Gastroesophageal sphincter (tissue), 4 donors: ENCODE results near the gene DNAAF8. TPM values are rescaled to one million over a fixed set of nuclear protein-coding genes. Genes with fewer than 3 reads are reported as not detected.

ENCODE experiments used
- ATAC-seq: fragments of 150-250 bp; one replicate; pipeline ENCODE4 v1.9.1; 2016; ENCODE audit warnings: mild to moderate bottlenecking, moderate library complexity
- H3K27ac ChIP-seq, 4 donors: fragments of 200-600 bp; sonication (generic) in 3 of 4; 1 replicate in 3 of 4; 2 replicates in 1 of 4; pipeline ENCODE4 v1.5.1; 2016 to 2019
- H3K27me3 ChIP-seq: fragments of 200-600 bp; sonication (generic); one replicate; pipeline ENCODE4 v1.5.1; 2019
- H3K36me3 ChIP-seq, 2 donors: fragments of 200-600 bp; sonication (generic); one replicate each; pipeline ENCODE4 v1.5.1; 2019; ENCODE audit warnings: control low read depth in 1 of 2
- H3K4me1 ChIP-seq, 3 donors: fragments of 200-600 bp; sonication (generic); 1 replicate in 2 of 3; 2 replicates in 1 of 3; pipeline ENCODE4 v1.5.1; 2016 to 2019; ENCODE audit warnings: control low read depth in 2 of 3
- H3K4me3 ChIP-seq, 2 donors: fragments of 200-600 bp; sonication (generic); one replicate each; pipeline ENCODE4 v1.5.1; 2019; ENCODE audit warnings: mild to moderate bottlenecking in 1 of 2, moderate library complexity in 1 of 2
- H3K9me3 ChIP-seq, 3 donors: fragments of 200-600 bp; sonication (generic); one replicate each; pipeline ENCODE4 v1.5.1; 2017 to 2019; ENCODE audit warnings: control low read depth in 2 of 3
- CTCF ChIP-seq, 4 experiments: fragments of 200-600 bp in 2 of 4; fragments of 450-650 bp in 2 of 4; sonication (generic) in 1 of 4; IDR thresholded peaks; one replicate each; pipeline ENCODE4 v1.5.1; 2017 to 2019; ENCODE audit warnings: antibody characterized with exemption in 4 of 4, mild to moderate bottlenecking in 2 of 4, moderate library complexity in 2 of 4
- EP300 ChIP-seq: sonication (generic); formaldehyde crosslinking; IDR thresholded peaks from one replicate; pipeline ENCODE4 v1.6.1; 2017; ENCODE audit warnings: antibody characterized with exemption, mild to moderate bottlenecking
- POLR2A ChIP-seq, 2 donors: fragments of 450-650 bp; IDR thresholded peaks; one replicate each; pipeline ENCODE4 v1.6.1; 2017; ENCODE audit warnings: antibody characterized with exemption in 2 of 2, mild to moderate bottlenecking in 2 of 2, moderate library complexity in 1 of 2
- POLR2AphosphoS5 ChIP-seq: sonication (generic); formaldehyde crosslinking; IDR thresholded peaks from one replicate; pipeline ENCODE4 v1.6.1; 2017; ENCODE audit warnings: antibody characterized with exemption
- WGBS, 2 donors: methylation state at CpG; one replicate each; pipeline ENCODE4 v1.1.5; 2018; ENCODE audit warnings: low coverage in 1 of 2; 5-methylcytosine and 5-hydroxymethylcytosine counted together
- total RNA-seq, 4 donors: library from RNA; depleted of rRNA; stranded (reverse); fragments of >200 nt; gene quantifications; one replicate each; pipeline ENCODE4 v1.1.0, GENCODE V29; 2016

The DNAAF8 gene
- total RNA-seq, 4 donors from 2014 or later: 0.54 to 0.89 (median 0.65) TPM

GRCh38 chr16:4790871-4791270 lies 56.5 kb downstream of the DNAAF8 start:
- 70% methylated on average over 10 of the region's 10 CpGs; no CpG with 5 or more reads in 1 of the 2 donors for WGBS, 2 donors
- Histone ChIP-seq H3K4me1 (no peaks in the 10 kb centered on the region), H3K27ac (no peak overlapping the region)

GRCh38 chr16:4792951-4793513 lies 58.7 kb downstream of the DNAAF8 start:
- Histone ChIP-seq H3K27ac (no peak overlapping the region), H3K27me3 (peaks cover under 1% of the 10 kb centered on the region), H3K4me3 (no peak overlapping the region), H3K4me1 (no peaks in the 10 kb centered on the region), H3K9me3 (no peaks in the 10 kb centered on the region), H3K36me3 (peaks cover 0 to 26% of the 10 kb centered on the region in 2 donors)
- TF ChIP-seq EP300: no peak
- 56 to 68% methylated on average over 2 to 8 of the region's 13 CpGs for WGBS, 2 donors
- no peak for ATAC-seq

More at GRCh38 chr16:4790871-4791270, 56.5 kb downstream of the DNAAF8 start:
- peaks cover 8% of the 10 kb centered on the region for H3K27me3 ChIP-seq
- TF ChIP-seq EP300 (no peak), POLR2AphosphoS5 (no peak), CTCF (IDR thresholded peaks at IDR 0.05) (no peak), POLR2A (IDR thresholded peaks at IDR 0.05) (no peak)
- H3K9me3 ChIP-seq: no peaks in the 10 kb centered on the region
- peaks cover 0 to 6% of the 10 kb centered on the region in 2 donors for H3K36me3 ChIP-seq
- no peak for ATAC-seq
- H3K4me3 ChIP-seq: no peak overlapping the region

GRCh38 chr16:4795181-4795827 lies 61.0 kb downstream of the DNAAF8 start, which contains the start of gene SMIM22:
SMIM22 (plus strand) TSS chr16:4795369; CDS start chr16:4795735, 366 bp downstream.
- TF ChIP-seq CTCF (IDR thresholded peaks at IDR 0.05) (no peak), EP300 (no peak), POLR2A (IDR thresholded peaks at IDR 0.05) (no peak), POLR2AphosphoS5 (no peak)
- no peak for ATAC-seq
- H3K36me3 ChIP-seq: peaks cover 0 to 48% of the 10 kb centered on the region in 2 donors
- peaks cover 0 to 4% (median 0%) of the 10 kb centered on the region in 3 donors for H3K4me1 ChIP-seq
- H3K27me3 ChIP-seq: no peaks in the 10 kb centered on the region
- 0 to 62% methylated on average over 1 to 7 of the region's 14 CpGs for WGBS, 2 donors
- no peaks in the 10 kb centered on the region for H3K9me3 ChIP-seq
- no peak within 1 kb of the TSS for H3K27ac ChIP-seq
- H3K4me3 ChIP-seq: no peak within 1 kb of the TSS

GRCh38 chr16:4795828-4796572 lies 61.7 kb downstream of the DNAAF8 start:
- no peak for ATAC-seq
- TF ChIP-seq POLR2AphosphoS5 (no peak), EP300 (no peak), POLR2A (IDR thresholded peaks at IDR 0.05) (no peak), CTCF (IDR thresholded peaks at IDR 0.05) (no peak)
- peaks cover 0 to 49% of the 10 kb centered on the region in 2 donors for H3K36me3 ChIP-seq
- H3K27ac ChIP-seq: no peak overlapping the region
- no peak overlapping the region for H3K4me3 ChIP-seq
- WGBS, 2 donors: 81 to 87% methylated on average over 3 of the region's 30 CpGs
- H3K9me3 ChIP-seq: no peaks in the 10 kb centered on the region
- H3K27me3 ChIP-seq: no peaks in the 10 kb centered on the region
- H3K4me1 ChIP-seq: peaks cover 0 to 11% (median 2%) of the 10 kb centered on the region in 3 donors

GRCh38 chr16:4796982-4797804 lies 62.9 kb downstream of the DNAAF8 start:
- Histone ChIP-seq H3K36me3 (peaks cover 0 to 49% of the 10 kb centered on the region in 2 donors), H3K4me3 (no peak overlapping the region), H3K4me1 (peaks cover 0 to 21% (median 10%) of the 10 kb centered on the region in 3 donors), H3K27me3 (no peaks in the 10 kb centered on the region), H3K27ac (no peak overlapping the region), H3K9me3 (no peaks in the 10 kb centered on the region)
- no peak for ATAC-seq
- WGBS, 2 donors: 20 to 96% methylated on average over 1 to 4 of the region's 21 CpGs
- no peak for TF ChIP-seq CTCF (IDR thresholded peaks at IDR 0.05)
- TF ChIP-seq EP300: no peak
- TF ChIP-seq POLR2A (IDR thresholded peaks at IDR 0.05): no peak
- no peak for TF ChIP-seq POLR2AphosphoS5
